Immature natural killer cell (primary cell): ENCODE data around the gene USH2A. TPM values are rescaled to one million over a fixed set of nuclear protein-coding genes. Genes with fewer than 3 reads are reported as not detected.
"Not testable (repeated sequence)": the region's sequence is repeated elsewhere in the genome, so short reads cannot be mapped to it uniquely, and the experiment has no call there.

Experiments used
- DNase-seq, 3 donors: peaks; one replicate each; pipeline ENCODE4 v3.0.0; 2022; ENCODE audit warnings: mixed read lengths in 1 of 3
- H3K27ac Mint-ChIP-seq, 6 donors: one replicate each; pipeline ENCODE4 v1.8.0; 2020; ENCODE audit warnings: mixed read lengths in 6 of 6, mild to moderate bottlenecking in 5 of 6, inconsistent platforms in 4 of 6, moderate library complexity in 3 of 6
- H3K27me3 Mint-ChIP-seq, 3 donors: one replicate each; pipeline ENCODE4 v1.8.0; 2020 to 2021; ENCODE audit warnings: low read depth in 3 of 3, mild to moderate bottlenecking in 3 of 3, mixed read lengths in 3 of 3, moderate library complexity in 3 of 3, inconsistent platforms in 1 of 3
- H3K36me3 Mint-ChIP-seq, 3 donors: one replicate each; pipeline ENCODE4 v1.8.0; 2020; ENCODE audit warnings: mixed read lengths in 3 of 3, inconsistent platforms in 2 of 3, mild to moderate bottlenecking in 2 of 3
- H3K4me1 Mint-ChIP-seq, 2 donors: one replicate each; pipeline ENCODE4 v1.8.0; 2020; ENCODE audit warnings: inconsistent platforms in 2 of 2, mild to moderate bottlenecking in 2 of 2, mixed read lengths in 2 of 2, moderate library complexity in 1 of 2
- H3K4me3 Mint-ChIP-seq, 5 donors: one replicate each; pipeline ENCODE4 v1.8.0; 2020; ENCODE audit warnings: mild to moderate bottlenecking in 5 of 5, mixed read lengths in 5 of 5, inconsistent platforms in 3 of 5, moderate library complexity in 3 of 5
- H3K9me3 Mint-ChIP-seq, 6 donors: one replicate each; pipeline ENCODE4 v1.8.0; 2020; ENCODE audit warnings: mild to moderate bottlenecking in 6 of 6, mixed read lengths in 6 of 6, inconsistent platforms in 4 of 6, moderate library complexity in 3 of 6
- polyA plus RNA-seq, 3 donors: library from polyadenylated mRNA; unstranded; fragments of 300-500 nt; fragmentation: Illumina TruSeq; gene quantifications; one replicate each; pipeline ENCODE4 v1.2.3, GENCODE V29; 2021

USH2A gene
- polyA plus RNA-seq, 3 donors from 2014 or later = not detected

DNA sequence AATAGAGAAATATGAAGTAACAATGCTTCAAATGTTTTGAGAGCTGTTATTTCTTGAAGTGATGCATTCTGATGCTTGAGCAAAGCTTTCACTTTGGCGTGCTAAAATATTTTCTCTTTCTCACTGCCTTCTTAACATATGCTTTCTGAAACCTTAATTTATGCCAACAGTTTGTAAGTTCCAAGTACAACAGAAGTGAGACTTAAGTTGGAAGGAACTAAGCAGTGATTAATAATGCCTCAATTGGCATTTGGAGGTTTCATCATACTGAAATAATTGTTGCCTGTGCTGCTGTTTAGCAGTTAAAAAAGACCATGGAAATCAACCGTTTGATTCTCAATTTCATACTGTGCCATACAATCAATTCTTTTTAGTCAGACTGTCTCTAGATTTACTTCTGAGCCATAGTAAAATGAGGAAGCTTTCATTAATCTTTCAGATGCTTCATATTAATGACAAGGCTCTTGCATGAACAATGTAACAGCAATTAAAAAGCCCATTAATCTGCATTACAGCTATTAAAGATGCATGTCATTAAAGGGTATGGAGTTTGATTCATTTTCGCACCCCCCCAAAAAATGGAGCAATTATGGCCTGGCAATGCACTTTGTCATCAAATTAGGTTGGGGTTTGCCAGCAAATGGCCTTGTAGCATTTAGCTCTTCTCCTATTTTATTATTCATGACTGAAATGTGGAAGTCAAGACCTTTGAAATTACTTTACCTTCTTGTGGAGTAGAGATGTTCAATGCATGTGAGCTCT, 375.3 kb downstream of the USH2A start:
- Mint-ChIP-seq H3K27me3 (peaks cover 0 to 2% (median 1%) of the 10 kb centered on the region in 3 donors), H3K4me1 (no peaks in the 10 kb centered on the region), H3K27ac (no peak overlapping the region), H3K36me3 (peaks cover 0 to 6% (median 3%) of the 10 kb centered on the region in 3 donors), H3K4me3 (no peak overlapping the region), H3K9me3 (peaks cover 18 to 51% (median 27%) of the 10 kb centered on the region in 6 donors)
- DNase-seq = no peak

DNA sequence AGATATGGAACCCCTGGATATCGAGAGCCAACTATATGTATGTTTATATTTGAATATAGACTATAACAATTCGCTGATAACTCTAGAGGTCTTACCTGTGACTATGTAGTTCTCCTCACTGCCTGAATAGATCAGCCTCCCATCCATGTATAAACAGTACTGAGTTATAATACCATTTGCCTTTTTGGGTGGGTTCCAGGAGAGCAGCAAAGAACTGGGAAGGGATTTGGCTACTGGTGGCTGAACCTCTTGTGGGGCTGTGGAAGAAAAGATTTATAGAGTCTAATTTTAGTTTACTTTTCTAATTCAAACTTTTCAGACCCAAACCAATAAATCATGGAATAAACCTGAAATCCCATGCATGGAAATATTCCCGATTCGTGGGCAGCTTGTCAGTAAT, 376.9 kb downstream of the USH2A start:
- DNase-seq = no peak
- H3K9me3 Mint-ChIP-seq = peaks cover 11 to 43% (median 26%) of the 10 kb centered on the region in 6 donors
- H3K27me3 Mint-ChIP-seq = peaks cover 0 to 2% (median 1%) of the 10 kb centered on the region in 3 donors
- no peaks in the 10 kb centered on the region for H3K4me1 Mint-ChIP-seq
- H3K4me3 Mint-ChIP-seq = no peak overlapping the region
- peaks cover 0 to 6% (median 3%) of the 10 kb centered on the region in 3 donors for H3K36me3 Mint-ChIP-seq
- no peak overlapping the region for H3K27ac Mint-ChIP-seq

DNA sequence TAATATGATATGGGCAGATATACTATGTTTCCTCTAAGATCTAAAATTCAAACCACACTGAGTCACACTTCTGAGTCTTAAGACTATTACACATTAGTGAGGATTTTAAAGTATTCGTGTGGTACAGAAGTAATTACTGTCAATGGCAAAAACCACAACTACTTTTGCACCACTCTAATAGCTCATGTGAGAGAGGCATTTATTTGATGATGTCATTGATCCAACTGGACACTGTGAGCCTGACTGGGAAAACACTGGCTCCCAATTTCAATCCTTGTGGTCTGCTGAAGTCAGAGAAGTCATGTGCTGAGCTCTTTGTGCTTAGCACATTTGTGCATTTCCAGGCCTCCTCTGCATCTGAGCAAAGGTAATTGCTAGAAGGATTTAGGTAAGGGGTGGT, 377.8 kb downstream of the USH2A start:
- DNase-seq = no peak
- peaks cover 8 to 37% (median 22%) of the 10 kb centered on the region in 6 donors for H3K9me3 Mint-ChIP-seq
- H3K27me3 Mint-ChIP-seq = peaks cover 0 to 1% (median 0%) of the 10 kb centered on the region in 3 donors
- H3K27ac Mint-ChIP-seq = no peak overlapping the region
- no peak overlapping the region for H3K4me3 Mint-ChIP-seq
- H3K36me3 Mint-ChIP-seq = no peaks in the 10 kb centered on the region
- no peaks in the 10 kb centered on the region for H3K4me1 Mint-ChIP-seq

DNA sequence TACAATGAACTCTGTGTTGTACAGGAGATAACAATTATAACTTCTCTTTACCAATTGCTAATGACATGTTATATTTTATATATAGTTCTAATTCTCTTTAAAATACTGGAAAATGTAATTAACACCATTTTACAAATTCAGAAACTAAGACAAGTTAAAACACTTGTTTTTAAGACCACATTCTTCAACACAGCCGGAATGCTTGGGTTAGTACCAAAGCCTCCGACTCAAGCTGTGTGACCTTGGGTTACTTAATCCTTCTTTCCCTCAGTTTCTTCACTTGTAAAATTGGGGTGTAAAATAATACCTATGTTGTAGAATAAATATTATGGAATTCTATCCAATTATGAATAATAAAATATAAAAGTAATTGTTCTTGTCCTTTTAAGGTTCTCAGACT, 378.7 kb downstream of the USH2A start:
- no peak overlapping the region for H3K4me3 Mint-ChIP-seq
- peaks cover 8 to 35% (median 19%) of the 10 kb centered on the region in 6 donors for H3K9me3 Mint-ChIP-seq
- peaks cover 0 to 1% (median 0%) of the 10 kb centered on the region in 3 donors for H3K27me3 Mint-ChIP-seq
- no peaks in the 10 kb centered on the region for H3K4me1 Mint-ChIP-seq
- H3K27ac Mint-ChIP-seq = no peak overlapping the region
- H3K36me3 Mint-ChIP-seq = no peaks in the 10 kb centered on the region
- no peak for DNase-seq

DNA sequence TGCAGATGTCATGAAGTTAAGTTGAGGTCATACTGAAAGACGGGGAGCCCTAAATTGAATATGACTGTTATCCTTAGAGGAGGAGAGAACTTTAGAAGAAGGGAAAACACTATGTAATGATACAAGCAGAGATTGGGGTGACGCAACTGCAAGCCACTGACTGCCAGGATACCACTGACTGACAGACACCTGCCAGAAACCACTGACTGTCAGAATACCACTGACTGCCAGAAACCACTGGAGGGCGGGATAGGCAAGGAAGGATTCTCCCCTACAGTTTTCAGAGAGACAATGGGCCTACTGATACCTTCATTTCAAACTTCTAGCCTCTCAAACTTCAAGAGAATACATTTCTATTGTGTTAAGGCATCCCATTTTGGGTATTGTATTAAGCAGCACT, 388.7 kb downstream of the USH2A start:
- no peaks in the 10 kb centered on the region for H3K4me1 Mint-ChIP-seq
- H3K27ac Mint-ChIP-seq = no peak overlapping the region
- no peak overlapping the region for H3K4me3 Mint-ChIP-seq
- peaks cover 0 to 3% (median 0%) of the 10 kb centered on the region in 3 donors for H3K36me3 Mint-ChIP-seq
- no peak for DNase-seq
- H3K27me3 Mint-ChIP-seq = no peaks in the 10 kb centered on the region
- H3K9me3 Mint-ChIP-seq = peaks cover 0 to 37% (median 9%) of the 10 kb centered on the region in 6 donors

DNA sequence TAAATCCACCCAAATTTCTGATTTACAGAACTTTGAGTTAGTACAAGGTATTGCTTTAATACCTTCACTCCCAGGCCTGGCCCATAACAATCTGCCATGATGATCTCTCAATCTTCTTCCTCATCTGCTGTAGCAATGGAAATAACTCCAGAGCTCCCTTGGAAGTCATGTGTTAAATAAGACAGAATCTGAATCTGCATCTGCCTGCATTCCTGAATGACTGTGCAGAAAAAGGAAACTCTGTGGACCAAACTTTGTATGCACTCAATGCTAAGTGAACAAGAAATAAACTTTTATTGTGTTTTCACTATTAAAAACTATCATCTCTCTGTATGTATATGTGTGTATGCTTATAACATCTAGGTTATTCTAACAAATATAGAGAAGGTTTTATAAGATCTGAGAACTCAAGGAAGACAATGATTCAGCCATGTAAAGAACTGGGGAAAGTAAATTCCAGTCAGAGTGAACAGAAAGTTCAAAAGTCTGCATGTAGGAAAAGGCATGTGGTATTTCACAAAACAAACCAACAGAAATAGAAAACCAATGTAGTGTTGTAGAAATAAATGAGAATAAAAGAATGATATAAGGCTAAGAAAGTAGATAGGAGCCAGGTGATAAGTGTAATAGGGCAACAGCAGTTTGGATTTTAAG, 390.2 kb downstream of the USH2A start:
- Mint-ChIP-seq H3K9me3 (peaks cover 0 to 37% (median 7%) of the 10 kb centered on the region in 6 donors), H3K4me3 (no peak overlapping the region), H3K27me3 (no peaks in the 10 kb centered on the region), H3K36me3 (peaks cover 0 to 3% (median 0%) of the 10 kb centered on the region in 3 donors), H3K27ac (no peak overlapping the region), H3K4me1 (no peaks in the 10 kb centered on the region)
- no peak for DNase-seq

DNA sequence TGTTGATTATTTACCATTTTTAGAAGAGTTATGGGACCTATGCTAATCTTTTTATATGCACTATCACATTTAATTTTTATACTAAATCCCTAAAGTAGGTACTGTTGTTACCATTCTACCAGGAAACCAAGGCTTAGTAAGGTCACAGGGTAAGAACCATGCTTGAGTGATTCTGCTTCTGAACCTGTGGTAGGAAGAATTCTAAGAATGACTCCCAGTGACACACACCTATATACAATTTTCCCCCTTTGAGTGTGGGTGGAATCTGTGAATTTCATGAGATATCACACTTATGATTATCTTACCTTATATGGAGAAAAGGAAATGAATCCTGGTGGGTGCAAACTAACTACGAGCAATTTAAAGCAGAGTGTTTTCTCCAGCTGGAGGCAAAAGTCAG, 391.0 kb downstream of the USH2A start:
- no peak for DNase-seq
- H3K4me1 Mint-ChIP-seq = no peaks in the 10 kb centered on the region
- H3K27me3 Mint-ChIP-seq = no peaks in the 10 kb centered on the region
- H3K9me3 Mint-ChIP-seq = peaks cover 0 to 31% (median 7%) of the 10 kb centered on the region in 6 donors
- H3K36me3 Mint-ChIP-seq = peaks cover 0 to 3% (median 0%) of the 10 kb centered on the region in 3 donors
- no peak overlapping the region for H3K4me3 Mint-ChIP-seq
- no peak overlapping the region for H3K27ac Mint-ChIP-seq

DNA sequence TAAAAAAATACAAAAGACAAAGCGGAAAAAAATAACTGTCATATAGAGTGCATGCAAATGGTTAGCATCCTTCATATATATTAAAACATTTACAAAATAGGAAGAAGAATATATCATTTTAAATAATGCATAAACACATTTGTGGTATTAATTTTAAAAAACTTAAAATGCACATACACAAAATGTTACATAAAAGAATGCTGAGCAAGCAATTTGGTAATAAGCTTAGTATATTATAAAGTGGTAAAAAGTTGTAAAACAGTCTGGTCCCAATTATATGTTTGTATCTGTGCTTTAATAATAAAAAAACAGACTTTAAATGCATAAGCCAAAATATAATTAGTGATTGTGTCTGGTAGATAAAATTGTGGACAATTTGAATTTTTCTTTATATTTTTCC, 394.6 kb downstream of the USH2A start:
- H3K4me1 Mint-ChIP-seq = no peaks in the 10 kb centered on the region
- H3K9me3 Mint-ChIP-seq = peaks cover 0 to 20% (median 10%) of the 10 kb centered on the region in 6 donors
- H3K27me3 Mint-ChIP-seq = no peaks in the 10 kb centered on the region
- H3K27ac Mint-ChIP-seq = no peak overlapping the region
- DNase-seq = no peak
- no peak overlapping the region for H3K4me3 Mint-ChIP-seq
- H3K36me3 Mint-ChIP-seq = peaks cover 0 to 3% (median 0%) of the 10 kb centered on the region in 3 donors

DNA sequence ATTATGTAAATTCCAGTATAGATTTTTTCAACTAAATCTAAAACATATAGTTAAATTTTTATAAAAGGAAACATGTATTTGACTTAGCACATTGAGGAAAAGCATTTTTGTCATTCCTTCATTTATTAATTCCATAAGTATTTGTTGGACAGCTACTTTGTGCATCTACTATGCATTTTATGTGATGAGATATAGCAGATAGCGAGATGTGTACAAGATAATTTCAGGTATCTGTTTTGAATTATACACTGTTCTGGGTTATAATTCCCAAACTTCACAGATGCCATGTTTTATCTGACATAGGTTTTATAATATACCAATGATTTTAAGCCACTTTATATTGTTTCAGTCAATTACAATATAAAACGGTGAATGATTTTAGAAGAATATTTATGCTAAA, 398.7 kb downstream of the USH2A start:
- DNase-seq = no peak
- H3K4me1 Mint-ChIP-seq = no peaks in the 10 kb centered on the region
- no peak overlapping the region for H3K4me3 Mint-ChIP-seq
- H3K27ac Mint-ChIP-seq = no peak overlapping the region
- peaks cover 6 to 34% (median 14%) of the 10 kb centered on the region in 6 donors for H3K9me3 Mint-ChIP-seq
- no peaks in the 10 kb centered on the region for H3K36me3 Mint-ChIP-seq
- peaks cover 0 to 2% (median 0%) of the 10 kb centered on the region in 3 donors for H3K27me3 Mint-ChIP-seq

DNA sequence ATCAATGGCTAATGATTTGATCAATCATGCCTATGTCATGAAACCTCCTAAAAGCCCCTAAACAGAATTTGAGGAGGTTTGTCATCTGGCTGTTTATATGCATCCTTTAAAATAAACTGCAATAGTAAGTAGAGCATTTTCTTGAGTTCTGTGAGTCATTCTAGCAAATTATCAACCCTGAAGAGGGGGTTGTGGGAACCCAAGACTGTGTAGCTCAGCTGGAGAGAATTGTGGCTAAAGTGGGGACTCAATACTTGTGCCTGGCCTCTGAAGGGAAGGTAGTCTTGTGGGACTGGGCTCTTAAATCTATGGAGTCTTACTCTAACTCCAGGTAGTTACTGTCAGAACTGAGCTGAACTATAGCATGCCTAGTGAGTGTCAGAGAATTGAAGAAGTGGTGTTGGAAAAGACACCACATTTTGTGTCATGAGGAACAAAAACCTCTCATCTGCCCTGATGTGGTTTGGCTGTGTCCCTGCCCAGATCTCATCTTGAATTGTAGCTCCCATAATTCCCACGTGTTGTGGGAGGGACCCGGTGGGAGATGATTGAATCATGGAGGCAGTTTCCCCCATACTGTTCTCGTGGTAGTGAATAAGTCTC, 402.4 kb downstream of the USH2A start:
- H3K27ac Mint-ChIP-seq = no peak overlapping the region
- no peak overlapping the region for H3K4me3 Mint-ChIP-seq
- no peak for DNase-seq
- H3K4me1 Mint-ChIP-seq = no peaks in the 10 kb centered on the region
- peaks cover 0 to 2% (median 2%) of the 10 kb centered on the region in 3 donors for H3K27me3 Mint-ChIP-seq
- peaks cover 4 to 34% (median 13%) of the 10 kb centered on the region in 6 donors for H3K9me3 Mint-ChIP-seq
- no peaks in the 10 kb centered on the region for H3K36me3 Mint-ChIP-seq

DNA sequence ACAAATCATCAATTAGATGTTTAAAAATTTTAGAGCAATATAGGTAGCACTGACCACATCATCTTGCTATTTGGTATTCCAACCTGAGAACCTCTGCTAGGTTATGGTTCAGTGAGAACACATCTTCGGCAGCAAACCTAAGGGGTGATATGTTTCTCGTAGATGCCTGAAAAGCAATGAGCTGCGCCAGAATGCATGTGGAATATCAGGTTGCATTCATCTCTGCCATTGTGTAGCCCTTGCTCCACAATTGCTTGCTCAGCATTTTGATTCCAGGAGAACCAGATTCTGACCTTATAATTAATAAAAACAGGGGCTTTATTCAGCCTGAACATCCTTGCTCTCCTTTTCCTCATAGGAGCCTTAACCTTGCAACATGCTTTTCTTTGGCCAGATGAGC, 408.1 kb downstream of the USH2A start:
- Mint-ChIP-seq H3K36me3 (peaks cover 0 to 6% (median 0%) of the 10 kb centered on the region in 3 donors), H3K4me3 (no peak overlapping the region), H3K27me3 (peaks cover 0 to 2% (median 0%) of the 10 kb centered on the region in 3 donors), H3K9me3 (peaks cover 12 to 55% (median 15%) of the 10 kb centered on the region in 6 donors), H3K27ac (no peak overlapping the region), H3K4me1 (no peaks in the 10 kb centered on the region)
- DNase-seq = no peak

DNA sequence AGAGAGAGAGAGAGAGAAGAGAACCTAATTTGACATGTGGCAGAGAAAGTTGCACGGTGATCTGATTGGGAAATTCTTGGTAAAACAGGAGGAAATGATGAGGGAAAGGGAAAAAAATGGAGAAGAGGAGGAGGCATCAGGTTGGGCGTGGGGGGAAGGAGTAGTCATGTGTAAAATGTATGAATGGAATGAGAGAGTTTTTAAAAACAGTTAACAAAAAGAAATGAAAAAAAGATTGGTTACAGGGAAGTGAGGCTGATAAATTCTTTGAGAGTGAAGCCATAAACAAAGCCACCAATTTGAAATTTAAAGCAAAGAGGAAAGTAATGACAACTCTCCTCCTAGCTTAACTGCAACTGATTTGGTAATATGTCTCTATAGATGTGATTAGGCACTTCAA, 409.2 kb downstream of the USH2A start:
- H3K9me3 Mint-ChIP-seq = peaks cover 15 to 57% (median 19%) of the 10 kb centered on the region in 6 donors
- no peaks in the 10 kb centered on the region for H3K4me1 Mint-ChIP-seq
- peaks cover 0 to 6% (median 0%) of the 10 kb centered on the region in 3 donors for H3K36me3 Mint-ChIP-seq
- H3K27ac Mint-ChIP-seq = no peak overlapping the region
- H3K4me3 Mint-ChIP-seq = no peak overlapping the region
- H3K27me3 Mint-ChIP-seq = peaks cover 0 to 2% (median 0%) of the 10 kb centered on the region in 3 donors
- no peak for DNase-seq

DNA sequence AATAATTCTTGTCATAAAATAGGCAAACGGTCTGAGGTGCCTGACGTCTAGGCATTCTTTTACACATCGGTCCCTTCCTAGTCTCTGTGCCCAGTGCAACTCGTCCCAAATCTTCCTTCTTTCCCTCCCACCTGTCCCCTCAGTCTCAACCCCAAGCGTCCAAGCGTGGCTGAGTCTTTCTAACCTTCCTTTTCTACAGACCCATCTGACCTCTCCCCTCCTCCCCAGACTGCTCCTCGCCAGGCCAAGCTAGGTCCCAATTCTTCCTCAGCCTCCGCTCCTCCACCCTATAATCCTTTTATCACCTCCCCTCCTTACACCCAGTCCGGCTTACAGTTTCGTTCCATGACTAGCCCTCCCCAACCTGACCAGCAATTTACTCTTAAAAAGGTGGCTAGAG, 413.8 kb downstream of the USH2A start:
- not testable (repeated sequence) for H3K36me3 Mint-ChIP-seq, H3K4me1 Mint-ChIP-seq, H3K27me3 Mint-ChIP-seq, H3K4me3 Mint-ChIP-seq, DNase-seq, H3K27ac Mint-ChIP-seq
- H3K9me3 Mint-ChIP-seq = peaks cover 17 to 41% (median 19%) of the 10 kb centered on the region in 6 donors

DNA sequence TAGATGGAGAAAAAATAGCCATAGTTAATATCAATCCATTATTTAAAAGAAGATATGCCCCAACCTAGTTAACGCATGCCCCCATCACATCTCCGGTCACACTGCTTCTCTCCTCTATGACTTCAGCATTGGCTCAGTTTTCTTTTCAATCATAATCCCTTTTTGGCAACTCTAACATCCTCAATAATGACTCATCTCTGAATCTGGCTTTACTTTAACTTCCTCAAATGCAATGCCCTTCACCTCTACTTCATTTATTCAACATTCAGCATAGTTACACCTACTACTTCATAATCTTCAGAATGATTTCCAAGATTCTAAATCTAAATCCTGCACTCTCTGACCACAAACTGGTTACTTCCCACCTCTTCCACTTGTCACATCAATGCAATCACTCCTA, 417.3 kb downstream of the USH2A start:
- DNase-seq = no peak
- no peak overlapping the region for H3K4me3 Mint-ChIP-seq
- H3K36me3 Mint-ChIP-seq = no peaks in the 10 kb centered on the region
- peaks cover 7 to 20% (median 13%) of the 10 kb centered on the region in 6 donors for H3K9me3 Mint-ChIP-seq
- peaks cover 0 to 1% (median 0%) of the 10 kb centered on the region in 3 donors for H3K27me3 Mint-ChIP-seq
- no peaks in the 10 kb centered on the region for H3K4me1 Mint-ChIP-seq
- no peak overlapping the region for H3K27ac Mint-ChIP-seq
